Stimulated activated CD8-positive, alpha-beta memory T cell treated with anti-CD3 and anti-CD28 coated beads, Interleukin-7, amount 100 ng/mL, for 48 hours (primary cell): ENCODE measurements around the gene NEK10.
"Not testable (repeated sequence)": the region's sequence is repeated elsewhere in the genome, so short reads cannot be mapped to it uniquely, and the experiment has no call there.

Experiments used
- DNase-seq, 2 donors: peaks; one replicate each; pipeline ENCODE4 v3.0.0-alpha.2; 2020; ENCODE audit warnings: low read depth in 1 of 2; ENCODE audit errors: extremely low read depth in 1 of 2

Gene NEK10

GRCh38 chr3:27354588-27355203, 14.5 kb downstream of the NEK10 start:
- DNase-seq, result no peak

GRCh38 chr3:27354161-27354560, 15.0 kb downstream of the NEK10 start:
- DNase-seq, result no peak

DNA sequence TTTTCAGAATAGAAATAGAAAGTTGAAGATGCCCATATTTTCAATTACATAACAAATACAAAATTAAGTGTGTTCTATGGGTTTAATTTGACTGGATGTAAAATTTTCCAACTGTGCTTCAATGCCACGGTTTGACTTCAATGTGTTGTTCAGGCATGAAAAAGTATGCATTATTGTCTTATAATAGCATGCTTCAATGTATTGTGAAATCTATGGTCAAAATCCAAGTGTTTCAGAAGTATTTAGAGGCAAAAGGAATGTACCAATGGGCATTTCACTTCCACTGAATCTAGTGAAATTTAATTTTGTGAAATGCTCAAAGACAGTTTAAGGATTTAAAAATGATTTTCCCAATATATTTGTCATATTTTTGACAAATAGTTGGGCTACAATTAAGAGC, 16.0 kb downstream of the NEK10 start:
- no peak for DNase-seq

- no peak for DNase-seq
Measured at GRCh38 chr3:27352047-27352446, 17.1 kb downstream of the NEK10 start.

DNA sequence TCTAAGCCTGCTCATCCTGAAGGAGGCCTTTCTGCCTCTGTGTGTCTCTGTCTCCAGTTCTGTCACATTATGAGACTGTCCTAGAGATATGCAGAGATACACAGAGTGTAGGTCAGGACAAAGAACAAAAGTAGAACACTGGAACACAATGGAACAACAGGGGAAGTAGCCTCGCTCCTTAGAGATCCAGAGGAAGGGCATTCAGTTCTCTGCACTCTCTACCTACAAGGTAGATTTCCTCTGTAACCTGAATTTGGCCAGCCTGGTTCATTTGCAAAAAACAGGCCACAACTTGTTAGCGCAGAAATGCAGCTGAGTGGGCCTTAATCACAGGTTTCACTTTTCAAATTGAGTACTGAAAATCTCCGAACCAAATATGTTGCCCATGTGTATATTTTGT, 19.4 kb downstream of the NEK10 start:
- no peak for DNase-seq

DNA sequence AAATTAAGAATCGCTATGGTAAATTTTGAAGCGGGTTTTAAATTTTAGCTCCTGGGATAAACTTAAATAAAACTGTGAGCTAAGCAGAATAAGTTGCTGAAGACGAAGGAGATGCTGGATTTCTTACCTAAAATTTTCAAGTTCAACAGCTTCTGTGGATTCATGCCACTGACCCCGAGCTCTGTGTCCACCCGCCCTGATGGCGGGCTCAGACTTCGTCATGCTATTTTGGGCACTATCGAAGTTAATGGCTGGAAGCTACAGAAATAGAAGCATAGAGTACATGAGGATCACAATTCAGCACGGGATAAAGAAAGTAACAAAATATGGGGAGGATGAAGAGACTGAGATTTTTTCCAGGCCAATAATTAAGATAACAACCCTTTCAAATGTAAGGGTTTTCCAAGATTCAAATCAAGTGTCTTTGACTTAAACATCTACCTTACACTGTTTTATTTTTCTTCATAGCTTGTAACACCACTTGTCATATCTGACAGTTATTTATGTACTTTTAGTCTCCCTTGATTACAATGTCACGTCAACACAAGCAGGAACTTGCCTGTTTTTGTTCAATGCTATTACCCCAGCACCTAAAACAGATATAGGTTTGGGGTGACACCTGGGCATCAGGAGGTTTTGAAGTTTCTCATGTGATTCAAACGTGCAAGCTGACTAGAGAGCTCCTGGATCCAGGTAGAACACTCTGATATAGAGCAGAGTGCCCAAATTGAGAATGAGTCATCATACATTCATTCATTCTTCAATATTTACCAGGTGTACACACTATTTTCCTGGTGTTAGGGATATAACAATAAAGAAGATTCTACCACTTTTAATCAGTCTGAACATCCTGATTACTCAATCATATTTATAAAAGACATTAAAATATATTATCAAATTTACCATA, 23.0 kb downstream of the NEK10 start:
- no peak for DNase-seq

GRCh38 chr3:27345493-27345892, 23.7 kb downstream of the NEK10 start:
- no peak for DNase-seq

DNA sequence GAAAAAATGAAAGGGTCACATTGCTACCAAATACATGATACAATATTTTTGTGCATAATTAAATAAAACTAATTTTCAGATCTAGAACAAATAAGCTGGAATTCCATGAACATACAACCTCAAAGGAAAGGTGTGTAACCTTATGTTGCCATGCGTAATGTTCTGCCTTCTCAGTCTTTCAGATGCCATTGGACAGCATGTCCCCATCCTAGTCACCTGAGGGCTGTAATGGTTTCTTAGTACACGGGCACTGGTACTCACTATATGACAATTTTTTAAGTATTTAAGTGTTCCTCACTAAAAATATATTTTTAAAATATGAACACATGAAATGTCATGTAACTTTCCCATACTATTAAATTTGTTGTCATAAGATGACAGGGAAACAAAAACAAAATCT, 24.1 kb downstream of the NEK10 start:
- DNase-seq, result no peak

- no peak for DNase-seq
Measured at GRCh38 chr3:27344192-27344591, 25.0 kb downstream of the NEK10 start.

- no peak for DNase-seq
Measured at GRCh38 chr3:27342267-27342666, 26.9 kb downstream of the NEK10 start.

- no peak for DNase-seq
Measured at GRCh38 chr3:27340534-27340933, 28.6 kb downstream of the NEK10 start.

- DNase-seq, result no peak
Measured at GRCh38 chr3:27335571-27335970, 33.6 kb downstream of the NEK10 start.

GRCh38 chr3:27333843-27334242, 35.3 kb downstream of the NEK10 start:
- no peak for DNase-seq

DNA sequence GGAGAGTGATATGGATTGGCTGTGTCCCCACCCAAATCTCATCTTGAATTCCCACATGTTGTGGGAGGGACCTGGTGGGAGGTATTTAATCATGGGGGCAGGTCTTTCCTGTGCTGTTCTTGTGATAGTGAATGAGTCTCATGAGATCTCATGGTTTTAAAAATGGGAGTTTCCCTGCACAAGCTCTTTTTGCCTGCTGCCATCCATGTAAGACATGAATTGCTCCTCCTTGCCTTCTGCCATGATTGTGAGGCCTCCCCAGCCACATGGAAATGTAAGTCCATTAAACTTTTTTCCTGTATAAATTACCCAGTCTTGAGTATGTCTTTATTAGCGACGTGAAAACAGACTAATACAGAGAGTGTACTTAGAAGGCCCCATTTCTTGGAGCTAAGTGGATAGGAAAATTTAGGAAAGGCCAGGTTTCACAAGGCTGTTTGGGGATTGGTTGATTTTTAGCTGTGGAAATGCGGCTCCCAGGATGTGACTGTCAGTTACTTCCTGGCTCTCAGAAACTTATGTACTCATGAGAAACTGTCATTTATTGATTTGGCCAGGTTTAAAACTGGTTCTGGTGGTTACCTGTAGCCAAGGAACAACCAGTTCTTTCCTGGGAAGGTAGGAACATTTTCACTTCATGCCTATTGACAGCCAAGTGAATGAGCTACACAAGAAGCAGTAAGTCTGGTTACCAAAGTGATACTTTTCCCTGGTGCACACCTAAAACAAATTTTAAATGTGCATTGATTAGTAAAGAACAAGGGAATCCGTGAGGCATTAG, 40.0 kb downstream of the NEK10 start:
- DNase-seq, result not testable (repeated sequence)

GRCh38 chr3:27326629-27327545, 42.3 kb downstream of the NEK10 start:
- no peak for DNase-seq

GRCh38 chr3:27326202-27326601, 43.0 kb downstream of the NEK10 start:
- no peak for DNase-seq

DNA sequence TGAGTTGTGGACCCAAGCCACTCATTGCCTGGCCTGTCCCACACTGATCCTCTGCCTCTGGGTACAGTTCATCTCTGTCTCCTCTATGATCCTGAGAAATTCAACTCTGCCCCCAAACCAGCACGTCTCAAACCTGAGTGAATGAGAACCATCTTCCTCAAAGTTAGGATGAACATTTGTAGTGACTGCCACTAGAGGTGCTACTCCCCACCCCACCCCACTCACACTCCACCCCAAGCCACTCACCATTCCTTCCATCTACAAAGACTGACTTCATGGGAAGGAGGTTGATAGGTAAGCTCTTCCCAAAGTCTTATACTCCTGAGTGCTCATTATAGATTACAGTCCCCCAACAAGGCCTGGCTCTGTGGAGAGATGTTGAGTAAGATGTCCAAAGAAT, 43.8 kb downstream of the NEK10 start:
- DNase-seq, result no peak

DNA sequence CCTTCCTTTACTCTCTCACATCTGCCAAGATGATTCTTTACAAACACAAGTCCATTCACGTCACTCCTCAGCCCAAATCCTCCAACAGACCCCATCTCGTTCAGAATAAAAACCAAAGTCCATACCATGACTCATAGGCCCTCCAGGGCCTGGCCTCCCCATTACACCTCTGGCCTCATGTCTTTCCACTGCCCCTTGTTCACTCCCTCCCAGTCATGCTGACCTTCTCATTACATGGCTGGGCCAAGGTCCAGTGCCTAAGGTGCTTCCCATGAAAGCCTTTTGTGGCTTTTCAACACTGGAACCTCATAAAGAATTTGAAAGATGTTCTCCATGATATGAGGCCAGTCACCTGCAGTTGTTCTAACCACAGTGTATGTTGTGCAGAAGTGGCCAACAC, 44.5 kb downstream of the NEK10 start:
- DNase-seq, result no peak

DNA sequence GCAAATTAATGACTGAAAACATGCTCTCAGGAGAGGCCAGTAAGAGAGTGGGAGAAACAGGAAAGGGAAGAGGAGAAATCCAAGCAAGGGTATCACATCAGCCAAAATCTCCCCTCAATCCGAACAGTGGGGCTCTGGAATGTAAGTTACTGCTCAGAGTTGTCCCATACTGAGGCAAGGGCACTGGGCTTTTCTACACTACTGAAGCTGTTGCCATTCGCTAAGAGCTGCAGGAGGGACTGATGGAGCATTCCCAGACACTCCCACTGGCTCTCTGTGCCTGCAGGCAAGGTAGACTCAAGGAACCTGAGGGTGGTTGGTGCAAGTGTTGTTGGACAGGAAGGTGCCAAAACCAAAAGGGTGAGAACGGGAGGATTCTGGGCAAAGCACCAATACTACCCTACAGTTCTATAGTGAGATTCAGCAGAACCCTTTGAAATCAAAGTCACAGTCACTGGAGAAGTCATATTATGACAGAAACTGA, 46.1 kb downstream of the NEK10 start:
- DNase-seq, result no peak

GRCh38 chr3:27322634-27323033, 46.5 kb downstream of the NEK10 start:
- DNase-seq, result no peak
